Psoas muscle (tissue), 8 donors: ENCODE data around the gene FAM222B. TPM values are rescaled to one million over a fixed set of nuclear protein-coding genes. Genes with fewer than 3 reads are reported as not detected.
"Not testable (repeated sequence)": the region's sequence is repeated elsewhere in the genome, so short reads cannot be mapped to it uniquely, and the experiment has no call there.

ENCODE experiments used
- ATAC-seq, 4 donors: fragments of 200-7000 bp; cut with Tn5 transposase; one replicate each; pipeline ENCODE4 v1.9.1; 2020; ENCODE audit warnings: moderate library complexity in 3 of 4, mild to moderate bottlenecking in 2 of 4
- DNase-seq, 2 donors: peaks; one replicate each; pipeline ENCODE4 v3.0.0-alpha.2; 2020
- H3K27ac ChIP-seq: fragments of 200-600 bp; one replicate; pipeline ENCODE4 v1.8.0; 2022
- H3K27me3 ChIP-seq, 3 donors: fragments of 200-600 bp in 1 of 3; one replicate each; pipeline versions ENCODE4 v1.6.1 to v1.8.0; 2013 to 2022; ENCODE audit warnings: low read length in 2 of 3, mild to moderate bottlenecking in 2 of 3, moderate library complexity in 1 of 3; ENCODE audit not compliant: insufficient read depth in 3 of 3
- H3K36me3 ChIP-seq, 2 donors: fragments of 200-600 bp in 1 of 2; one replicate each; pipeline versions ENCODE4 v1.6.1 to v1.8.0; 2013 to 2022; ENCODE audit warnings: low read depth in 1 of 2, mild to moderate bottlenecking in 1 of 2, moderate library complexity in 1 of 2; ENCODE audit not compliant: insufficient read depth in 1 of 2
- H3K4me1 ChIP-seq: fragments of 200-600 bp; one replicate; pipeline ENCODE4 v1.8.0; 2022
- H3K4me3 ChIP-seq: fragments of 200-600 bp; one replicate; pipeline ENCODE4 v1.8.0; 2022; ENCODE audit warnings: mild to moderate bottlenecking
- H3K9me3 ChIP-seq: fragments of 200-600 bp; one replicate; pipeline ENCODE4 v1.8.0; 2022
- CTCF ChIP-seq: fragments of 200-600 bp; IDR thresholded peaks from one replicate; pipeline ENCODE4 v1.8.0; 2022; ENCODE audit warnings: antibody characterized with exemption
- WGBS, 3 donors: extraction: QIAGEN DNeasy Blood & Tissue Kit; methylation state at CpG; one replicate each; pipeline versions ENCODE4 v1.1.6 to v1.1.7; 2013; 5-methylcytosine and 5-hydroxymethylcytosine counted together
- intact Hi-C, 2 donors: fragments of 100-400 bp; cut with DNase I; formaldehyde crosslinking; loops; one replicate each; pipeline versions ENCODE4 v1.11.0 to v1.14.2; 2022
- polyA plus RNA-seq, 3 donors: library from polyadenylated mRNA; stranded (reverse); fragments of 200-250 nt; gene quantifications; one replicate each; pipeline ENCODE4 v1.2.3, GENCODE V29; 2013
- total RNA-seq, 4 donors: library from RNA; stranded (reverse); fragmentation: NEBNext Ultra II Directional in 2 of 4; extraction: Animal tissue kit (Norgen Biotek cat#: 25700) in 2 of 4; gene quantifications; one replicate each; pipeline versions ENCODE4 v1.2.1 to v1.2.4, GENCODE V29; 2021 to 2023
- donor health status: healthy with polysubstance abuse.
- donor health status: DM: no; HTN: no; CAD: no; lungs with moderate emphysema.
- donor health status: Bipolar disorder and iron deficiency.
- donor health status: healthy.
- donor health status: DM: yes; HTN: yes; CAD: no.
- donor health status: DM: no; HTN: no; CAD: no.
- donor health status: DM: no; HTN: no; CAD: no.
- donor health status: DM: yes; HTN: yes; CAD: no.

Gene FAM222B
- total and polyA plus RNA-seq, 7 donors: 22.4 to 66.2 (median 32.2) TPM

- intact Hi-C loops: loop anchor here (10.0 kb wide), 1 partner anchor 392 kb away; no protein-coding TSS in a partner anchor
- no peak for TF ChIP-seq CTCF
- ATAC-seq: no peak
- H3K4me3 ChIP-seq: peak overlapping the region; percentile 98
- no peak overlapping the region for H3K27ac ChIP-seq
- no peaks in the 10 kb centered on the region for H3K9me3 ChIP-seq
- H3K27me3 ChIP-seq: peaks cover 0 to 5% (median 0%) of the 10 kb centered on the region in 3 donors
- DNase-seq: no peak
- H3K36me3 ChIP-seq: peaks cover 0 to 44% of the 10 kb centered on the region in 2 donors
- WGBS, 3 donors: 48 to 76% (median 67%) methylated on average over 7 of the region's 7 CpGs
- peaks cover 37% of the 10 kb centered on the region for H3K4me1 ChIP-seq
Measured at GRCh38 chr17:28722417-28723158, 120.0 kb downstream of the FAM222B start.

GRCh38 chr17:28720997-28721329 lies 121.6 kb downstream of the FAM222B start:
- peak overlapping the region; percentile 98 for H3K4me3 ChIP-seq
- peaks cover 0 to 44% of the 10 kb centered on the region in 2 donors for H3K36me3 ChIP-seq
- H3K4me1 ChIP-seq: peaks cover 34% of the 10 kb centered on the region
- H3K9me3 ChIP-seq, ATAC-seq, DNase-seq: not testable (repeated sequence)
- H3K27me3 ChIP-seq: peaks cover 0 to 16% (median 0%) of the 10 kb centered on the region in 3 donors
- WGBS, 3 donors: 33 to 35% (median 34%) methylated on average over 19 of the region's 19 CpGs
- H3K27ac ChIP-seq: peak overlapping the region; percentile 92
- intact Hi-C loops: loop anchor here (10.0 kb wide), 1 partner anchor 394 kb away; no protein-coding TSS in a partner anchor

- peaks cover 29% of the 10 kb centered on the region for H3K4me1 ChIP-seq
- peaks cover 0 to 16% (median 0%) of the 10 kb centered on the region in 3 donors for H3K27me3 ChIP-seq
- no peaks in the 10 kb centered on the region for H3K9me3 ChIP-seq
- DNase-seq (no peak), ATAC-seq (no peak)
- H3K36me3 ChIP-seq: peaks cover 0 to 44% of the 10 kb centered on the region in 2 donors
- H3K27ac ChIP-seq: peak overlapping the region; percentile 92
- peak overlapping the region; percentile 98 for H3K4me3 ChIP-seq
- intact Hi-C loops: loop anchor here (10.0 kb wide), 1 partner anchor 394 kb away; no protein-coding TSS in a partner anchor
- 3 to 4% (median 3%) methylated on average over 24 to 28 of the region's 30 CpGs for WGBS, 3 donors
- no peak for TF ChIP-seq CTCF
Measured at GRCh38 chr17:28720247-28720996, 122.2 kb downstream of the FAM222B start.

GRCh38 chr17:28719021-28719433 lies 123.6 kb downstream of the FAM222B start:
- H3K4me3 ChIP-seq: peak overlapping the region; percentile 98

More at GRCh38 chr17:28719021-28719433, 123.6 kb downstream of the FAM222B start:
- H3K36me3 ChIP-seq: peaks cover 0 to 45% of the 10 kb centered on the region in 2 donors
- no peak for TF ChIP-seq CTCF
- peaks cover 26% of the 10 kb centered on the region for H3K4me1 ChIP-seq
- no peaks in the 10 kb centered on the region for H3K9me3 ChIP-seq
- DNase-seq: no peak
- intact Hi-C loops: no loop called here
- 30 to 32% (median 32%) methylated on average over 18 of the region's 18 CpGs for WGBS, 3 donors
- H3K27me3 ChIP-seq: peaks cover 0 to 16% (median 0%) of the 10 kb centered on the region in 3 donors
- no peak for ATAC-seq
- H3K27ac ChIP-seq: peak overlapping the region; percentile 92
